ENCODE data around the gene HIPK2.

Gene HIPK2

DNA sequence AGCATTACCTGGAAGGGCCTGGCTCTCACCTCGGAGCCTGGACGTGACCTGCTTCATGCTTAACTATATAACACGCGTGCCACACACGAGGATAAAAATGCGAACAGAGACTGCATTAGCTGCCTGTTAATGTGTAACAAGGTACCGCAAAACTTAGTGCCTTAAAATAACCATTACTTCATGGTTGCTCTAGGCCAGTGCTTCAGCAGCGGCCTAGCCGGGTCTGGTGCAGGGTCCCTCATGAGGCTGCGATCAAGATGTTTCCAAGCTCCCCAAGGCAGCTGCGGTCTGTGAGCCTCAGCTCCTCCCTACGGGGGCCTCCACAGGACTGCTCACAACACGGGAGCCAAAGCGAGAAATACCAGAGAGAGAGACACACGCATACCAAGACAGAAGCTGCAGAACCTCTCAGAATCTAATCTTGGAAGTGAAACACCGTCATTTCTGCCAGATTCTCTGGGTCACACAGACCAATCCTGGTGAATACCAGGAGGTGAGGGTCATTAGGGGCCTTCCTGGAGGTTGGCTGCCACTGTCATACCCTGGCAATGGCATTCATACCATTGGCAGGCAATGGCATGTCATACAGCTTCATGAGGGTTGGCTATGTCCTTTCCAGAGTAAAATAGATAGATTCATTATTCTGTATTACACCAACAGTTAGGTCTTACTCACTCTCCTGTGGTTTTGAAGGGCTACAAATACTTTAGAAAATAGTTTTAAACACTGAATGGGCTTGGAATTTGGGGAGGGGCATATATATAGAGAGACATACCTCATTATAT is 94.5 kb downstream of the HIPK2 start:
- H3K4me1 ChIP-seq (ENCODE audit: control insufficient read depth, insufficient read depth, low read length, unreplicated experiment), result peaks cover 56% of the 10 kb centered on the region
- peaks cover 50% of the 10 kb centered on the region for H3K79me2 ChIP-seq (ENCODE audit: control insufficient read depth, insufficient read depth, low read length, unreplicated experiment)
- H3K27me3 ChIP-seq (ENCODE audit: insufficient read depth, low read length), result no peaks in the 10 kb centered on the region
- peak overlapping the region; percentile 96 for H3K27ac ChIP-seq (ENCODE audit: low read depth, low read length)
- peaks cover 33% of the 10 kb centered on the region for H3K36me3 ChIP-seq (ENCODE audit: insufficient read depth, low read length)
- peak overlapping the region; percentile 23; the same call in 1 of the 2 replicates for H3K4me3 ChIP-seq (ENCODE audit: low read depth, low read length)
- H2AFZ ChIP-seq (ENCODE audit: low read length, unreplicated experiment), result no peak overlapping the region

DNA sequence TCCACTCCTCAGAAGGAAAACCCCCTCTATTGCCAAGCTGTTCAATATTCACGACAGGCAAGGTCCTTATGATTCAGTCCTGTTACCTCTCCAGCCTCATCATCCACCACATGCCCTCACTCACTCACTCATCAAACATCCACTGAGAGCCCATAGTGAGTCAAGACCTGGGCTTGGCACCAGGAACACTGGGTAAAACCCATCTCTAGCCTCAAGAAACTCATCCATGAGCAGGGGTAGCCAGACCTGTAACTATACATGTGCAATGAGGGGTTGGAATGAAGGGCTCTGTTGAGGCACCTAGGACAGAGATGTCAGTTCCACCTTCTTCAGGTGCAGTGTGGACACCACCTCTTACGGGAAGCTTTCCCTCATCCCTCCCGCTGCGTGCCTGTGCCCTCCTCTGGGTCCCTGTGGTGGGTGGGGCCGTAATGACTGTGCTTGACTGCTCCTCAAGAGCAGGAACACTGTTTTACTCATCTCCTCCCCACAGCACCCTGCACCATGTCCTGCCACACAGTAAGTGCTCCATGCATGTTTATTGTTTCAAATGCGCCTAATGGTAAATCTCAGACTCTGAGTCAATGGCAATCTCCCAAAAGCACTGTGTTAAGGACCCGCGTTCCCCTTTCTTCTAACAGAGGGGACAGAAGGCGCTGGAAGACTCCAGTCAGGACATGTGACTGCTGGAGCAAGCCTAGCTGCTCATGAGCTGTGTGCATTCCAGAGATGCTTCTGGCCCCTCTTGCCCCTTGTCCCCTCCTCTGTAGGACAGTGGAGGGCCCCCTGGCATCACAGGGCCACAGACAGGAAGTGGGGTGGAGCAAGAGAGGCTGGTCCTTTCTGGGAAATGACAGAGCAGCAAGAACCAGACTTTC is 95.4 kb downstream of the HIPK2 start:
- peak overlapping the region; percentile 23; the same call in 1 of the 2 replicates for H3K4me3 ChIP-seq (ENCODE audit: low read depth, low read length)
- H3K79me2 ChIP-seq (ENCODE audit: control insufficient read depth, insufficient read depth, low read length, unreplicated experiment), result peaks cover 40% of the 10 kb centered on the region
- H3K27ac ChIP-seq (ENCODE audit: low read depth, low read length), result peak overlapping the region; percentile 96
- no peak overlapping the region for H2AFZ ChIP-seq (ENCODE audit: low read length, unreplicated experiment)
- H3K27me3 ChIP-seq (ENCODE audit: insufficient read depth, low read length), result no peaks in the 10 kb centered on the region
- H3K4me1 ChIP-seq (ENCODE audit: control insufficient read depth, insufficient read depth, low read length, unreplicated experiment), result peaks cover 56% of the 10 kb centered on the region
- H3K36me3 ChIP-seq (ENCODE audit: insufficient read depth, low read length), result peaks cover 23% of the 10 kb centered on the region

DNA sequence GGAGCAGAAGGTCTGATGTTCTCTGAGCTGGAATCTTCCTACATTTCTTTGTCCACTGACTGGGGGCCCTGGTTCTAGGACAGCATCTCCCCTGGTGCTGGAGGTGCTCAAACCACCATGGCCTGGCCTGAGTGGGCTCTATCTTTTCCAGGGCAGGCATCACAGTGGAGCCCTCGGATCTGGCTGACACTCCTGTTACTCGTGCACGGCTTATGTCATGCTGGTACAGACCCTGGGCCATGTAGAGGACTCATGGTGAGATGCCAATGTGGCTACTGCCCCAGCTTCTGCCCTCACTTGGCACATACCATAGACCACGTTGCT is 96.0 kb downstream of the HIPK2 start:
- Histone ChIP-seq H3K27ac (ENCODE audit: low read depth, low read length) (peak overlapping the region; percentile 96), H3K79me2 (ENCODE audit: control insufficient read depth, insufficient read depth, low read length, unreplicated experiment) (peaks cover 38% of the 10 kb centered on the region), H3K4me1 (ENCODE audit: control insufficient read depth, insufficient read depth, low read length, unreplicated experiment) (peaks cover 56% of the 10 kb centered on the region), H3K27me3 (ENCODE audit: insufficient read depth, low read length) (no peaks in the 10 kb centered on the region), H2AFZ (ENCODE audit: low read length, unreplicated experiment) (no peak overlapping the region), H3K36me3 (ENCODE audit: insufficient read depth, low read length) (peaks cover 17% of the 10 kb centered on the region), H3K4me3 (ENCODE audit: low read depth, low read length) (peak overlapping the region; percentile 1; the same call in 1 of the 2 replicates)

DNA sequence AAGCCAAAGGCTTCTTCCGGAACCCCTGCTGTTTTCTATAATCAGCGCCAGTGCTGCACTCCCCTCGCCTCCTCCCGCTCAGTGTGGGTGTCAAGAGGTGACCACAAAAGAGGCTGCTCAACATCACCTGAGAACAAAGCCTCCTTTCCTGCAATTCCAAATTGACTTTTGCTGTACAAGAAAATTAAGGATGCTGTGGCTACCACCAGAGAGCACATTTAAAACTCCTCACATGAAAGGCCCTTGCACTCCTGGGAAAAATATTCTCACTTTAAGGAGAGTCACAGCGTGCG is 96.4 kb downstream of the HIPK2 start:
- Histone ChIP-seq H3K27ac (ENCODE audit: low read depth, low read length) (peak overlapping the region; percentile 96), H3K4me1 (ENCODE audit: control insufficient read depth, insufficient read depth, low read length, unreplicated experiment) (peaks cover 57% of the 10 kb centered on the region), H3K27me3 (ENCODE audit: insufficient read depth, low read length) (no peaks in the 10 kb centered on the region), H3K79me2 (ENCODE audit: control insufficient read depth, insufficient read depth, low read length, unreplicated experiment) (peaks cover 37% of the 10 kb centered on the region), H3K4me3 (ENCODE audit: low read depth, low read length) (peak overlapping the region; percentile 1; the same call in 1 of the 2 replicates), H2AFZ (ENCODE audit: low read length, unreplicated experiment) (no peak overlapping the region), H3K36me3 (ENCODE audit: insufficient read depth, low read length) (peaks cover 14% of the 10 kb centered on the region)

DNA sequence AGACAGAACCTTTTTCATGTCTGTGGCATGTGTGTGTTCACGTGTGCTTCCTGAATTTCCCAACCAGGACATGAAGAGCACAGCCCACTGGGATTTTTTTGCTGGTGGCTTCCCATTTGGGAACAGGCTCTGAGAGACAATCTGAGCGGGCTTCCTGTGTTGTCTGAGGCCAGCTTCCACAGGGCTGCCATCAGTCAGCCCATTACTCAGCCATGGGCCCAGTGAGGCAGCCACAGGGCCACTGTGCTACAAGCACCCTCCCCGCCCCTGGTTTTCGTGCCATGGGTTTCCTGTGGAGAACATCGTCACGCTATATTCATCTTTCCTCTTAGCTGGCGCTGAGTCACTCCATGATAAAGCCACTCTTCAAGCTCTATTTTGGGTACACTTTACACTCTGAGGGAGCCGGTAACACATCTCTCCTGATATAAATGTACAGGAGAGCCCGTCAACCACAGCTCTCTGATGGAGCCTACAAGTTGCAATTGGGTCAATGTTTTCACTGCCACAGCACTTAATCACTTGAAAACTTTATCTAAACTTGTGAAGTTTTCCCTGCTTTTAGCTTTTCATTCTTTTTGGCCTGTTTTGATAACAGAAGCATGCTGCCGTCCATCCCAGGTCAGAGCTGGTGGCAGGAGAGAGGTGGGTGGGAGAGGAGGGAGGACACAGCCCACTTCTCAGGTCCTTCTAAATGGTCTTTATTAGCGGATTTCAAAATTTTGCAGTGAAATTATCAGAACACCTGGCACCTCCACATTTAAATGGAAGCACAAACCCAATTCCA is 96.9 kb downstream of the HIPK2 start:
- H3K4me1 ChIP-seq (ENCODE audit: control insufficient read depth, insufficient read depth, low read length, unreplicated experiment), result peaks cover 62% of the 10 kb centered on the region
- H3K36me3 ChIP-seq (ENCODE audit: insufficient read depth, low read length), result peaks cover 14% of the 10 kb centered on the region
- peak overlapping the region; percentile 96 for H3K27ac ChIP-seq (ENCODE audit: low read depth, low read length)
- H2AFZ ChIP-seq (ENCODE audit: low read length, unreplicated experiment), result no peak overlapping the region
- peaks cover 40% of the 10 kb centered on the region for H3K79me2 ChIP-seq (ENCODE audit: control insufficient read depth, insufficient read depth, low read length, unreplicated experiment)
- H3K4me3 ChIP-seq (ENCODE audit: low read depth, low read length), result peak overlapping the region; percentile 18; the same call in 1 of the 2 replicates
- no peaks in the 10 kb centered on the region for H3K27me3 ChIP-seq (ENCODE audit: insufficient read depth, low read length)

DNA sequence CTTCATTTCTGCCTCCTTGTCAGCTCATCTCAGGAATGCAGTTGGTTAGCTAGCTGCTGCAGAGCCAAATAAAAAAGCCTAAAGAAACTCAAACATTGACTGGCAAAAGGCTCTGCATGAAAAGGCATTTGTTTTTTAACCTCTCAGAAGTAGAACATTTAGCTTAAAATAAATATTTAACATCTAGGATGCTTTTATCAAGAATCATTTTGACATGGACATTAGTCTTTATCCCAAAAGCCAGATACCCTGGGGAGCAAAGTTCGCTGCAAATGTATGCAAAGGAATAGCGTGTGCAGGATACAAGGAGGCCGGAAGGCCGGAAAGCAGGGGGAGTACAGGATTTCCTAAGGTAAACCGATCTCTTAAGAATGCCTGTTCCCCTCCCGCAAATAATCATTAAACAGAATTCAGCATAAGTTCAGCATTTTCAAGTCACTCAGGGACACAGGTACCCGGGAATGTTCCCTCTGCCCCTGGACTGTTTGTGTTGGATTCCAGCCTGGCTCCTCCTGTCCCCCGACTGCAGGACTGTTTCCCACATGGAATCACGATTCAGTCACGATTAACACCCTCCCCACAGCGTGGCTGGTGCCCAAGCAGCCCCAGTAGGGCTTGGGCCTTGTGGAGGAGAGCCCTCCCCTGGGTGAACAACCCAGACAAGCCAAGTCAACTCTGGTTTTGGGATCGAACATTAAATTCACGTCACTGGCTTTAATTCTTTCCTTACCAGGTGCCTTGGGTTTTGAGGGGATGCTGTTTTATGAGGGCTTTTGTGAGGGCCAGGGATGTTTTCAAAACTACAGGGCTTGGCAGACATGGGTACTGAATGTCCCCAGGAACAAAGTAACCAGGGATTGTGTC is 97.8 kb downstream of the HIPK2 start:
- Histone ChIP-seq H3K27ac (ENCODE audit: low read depth, low read length) (peak overlapping the region; percentile 96), H3K4me3 (ENCODE audit: low read depth, low read length) (peak overlapping the region; percentile 18; the same call in 1 of the 2 replicates), H3K4me1 (ENCODE audit: control insufficient read depth, insufficient read depth, low read length, unreplicated experiment) (peaks cover 72% of the 10 kb centered on the region), H3K79me2 (ENCODE audit: control insufficient read depth, insufficient read depth, low read length, unreplicated experiment) (peaks cover 41% of the 10 kb centered on the region), H3K36me3 (ENCODE audit: insufficient read depth, low read length) (peaks cover 16% of the 10 kb centered on the region), H3K27me3 (ENCODE audit: insufficient read depth, low read length) (no peaks in the 10 kb centered on the region), H2AFZ (ENCODE audit: low read length, unreplicated experiment) (no peak overlapping the region)

DNA sequence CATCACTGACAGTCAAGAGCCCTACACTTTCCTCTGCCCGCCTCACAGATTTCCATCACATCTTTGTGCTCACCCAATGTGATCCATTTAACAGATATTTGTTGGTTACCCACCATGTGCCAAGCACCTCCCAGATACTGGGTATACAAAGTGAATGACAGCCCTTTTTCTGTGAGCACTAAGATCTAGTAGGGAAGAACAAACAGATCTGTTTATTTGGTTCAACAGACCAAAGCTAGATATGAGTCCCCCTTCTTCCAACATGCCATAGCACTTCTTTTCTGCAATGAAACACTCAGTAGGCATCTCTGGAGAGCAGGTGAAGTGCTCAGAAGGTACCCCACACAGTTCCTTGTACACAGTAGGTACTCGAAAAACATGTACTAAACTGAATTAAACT is 101.4 kb downstream of the HIPK2 start:
- H3K27ac ChIP-seq (ENCODE audit: low read depth, low read length), result peak overlapping the region; percentile 67
- H3K79me2 ChIP-seq (ENCODE audit: control insufficient read depth, insufficient read depth, low read length, unreplicated experiment), result peaks cover 57% of the 10 kb centered on the region
- no peak overlapping the region for H3K4me3 ChIP-seq (ENCODE audit: low read depth, low read length)
- no peak overlapping the region for H2AFZ ChIP-seq (ENCODE audit: low read length, unreplicated experiment)
- H3K27me3 ChIP-seq (ENCODE audit: insufficient read depth, low read length), result no peaks in the 10 kb centered on the region
- peaks cover 20% of the 10 kb centered on the region for H3K36me3 ChIP-seq (ENCODE audit: insufficient read depth, low read length)
- peaks cover 59% of the 10 kb centered on the region for H3K4me1 ChIP-seq (ENCODE audit: control insufficient read depth, insufficient read depth, low read length, unreplicated experiment)

DNA sequence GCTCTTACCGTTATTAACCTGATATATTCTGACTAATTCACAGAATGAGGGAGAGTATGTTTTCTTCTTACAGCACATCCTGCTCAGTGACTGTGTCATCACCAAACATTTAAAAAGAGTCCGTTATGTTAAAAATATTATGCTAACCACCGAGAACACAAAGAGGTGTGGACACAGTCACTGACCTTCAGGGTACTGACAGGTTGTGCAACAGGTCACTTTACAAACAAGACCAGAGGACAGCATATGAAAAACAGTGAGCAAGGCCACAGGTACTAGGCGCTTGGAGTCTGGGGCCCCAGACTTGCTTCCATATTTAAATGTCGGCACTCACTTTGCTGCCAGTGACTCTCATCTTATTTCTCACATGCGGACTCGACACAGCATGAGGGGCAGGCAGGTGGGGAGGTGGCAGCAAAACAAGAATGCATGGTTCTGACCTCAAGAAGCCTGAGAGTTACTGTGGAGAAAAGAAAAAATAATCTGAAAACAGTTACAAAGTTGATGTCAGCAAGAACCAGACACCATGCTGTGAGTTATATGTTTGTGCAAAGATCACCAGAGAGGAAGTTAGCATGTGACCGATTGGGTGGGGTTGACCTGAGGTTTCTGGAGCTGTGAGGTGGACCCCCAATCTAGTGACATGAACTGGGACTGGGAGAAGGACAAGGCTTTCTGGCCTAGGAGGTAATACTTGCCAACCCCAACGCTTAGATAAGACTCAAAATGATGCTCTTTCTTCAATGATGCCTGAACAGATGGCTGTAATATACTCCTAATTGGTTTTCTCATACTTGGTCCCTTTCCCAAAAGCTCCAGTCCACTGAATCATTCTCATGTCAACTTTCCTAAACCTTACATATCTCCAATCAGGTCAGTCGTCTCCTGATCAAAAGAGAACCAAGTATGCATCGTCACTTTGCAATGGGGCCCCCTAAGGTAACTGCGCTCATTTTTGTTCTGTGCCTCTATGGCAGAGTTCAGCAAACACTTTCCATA is 102.4 kb downstream of the HIPK2 start:
- Histone ChIP-seq H3K4me3 (ENCODE audit: low read depth, low read length) (no peak overlapping the region), H3K36me3 (ENCODE audit: insufficient read depth, low read length) (peaks cover 20% of the 10 kb centered on the region), H3K4me1 (ENCODE audit: control insufficient read depth, insufficient read depth, low read length, unreplicated experiment) (peaks cover 51% of the 10 kb centered on the region), H3K27me3 (ENCODE audit: insufficient read depth, low read length) (no peaks in the 10 kb centered on the region), H2AFZ (ENCODE audit: low read length, unreplicated experiment) (no peak overlapping the region), H3K27ac (ENCODE audit: low read depth, low read length) (peak overlapping the region; percentile 67), H3K79me2 (ENCODE audit: control insufficient read depth, insufficient read depth, low read length, unreplicated experiment) (peaks cover 60% of the 10 kb centered on the region)

DNA sequence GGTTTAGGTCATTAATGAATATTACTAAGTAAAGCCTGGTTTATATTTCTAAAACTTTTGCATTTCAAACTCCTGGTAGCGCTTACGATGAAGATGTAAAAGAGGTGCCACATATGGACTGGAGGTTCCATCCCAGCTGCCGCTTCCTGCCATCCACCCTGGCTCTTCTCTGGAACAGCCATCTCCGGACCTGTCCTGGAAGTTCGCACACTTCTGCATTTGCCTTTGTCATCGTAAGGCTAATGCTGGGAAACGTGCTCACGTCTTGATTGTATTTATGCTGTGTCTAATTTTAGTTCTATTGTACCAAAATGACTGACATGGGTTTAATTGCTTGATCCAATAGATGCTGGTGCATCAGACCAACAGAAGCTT is 103.1 kb downstream of the HIPK2 start:
- Histone ChIP-seq H3K36me3 (ENCODE audit: insufficient read depth, low read length) (peaks cover 20% of the 10 kb centered on the region), H3K27me3 (ENCODE audit: insufficient read depth, low read length) (no peaks in the 10 kb centered on the region), H3K4me1 (ENCODE audit: control insufficient read depth, insufficient read depth, low read length, unreplicated experiment) (peaks cover 44% of the 10 kb centered on the region), H3K79me2 (ENCODE audit: control insufficient read depth, insufficient read depth, low read length, unreplicated experiment) (peaks cover 58% of the 10 kb centered on the region), H3K27ac (ENCODE audit: low read depth, low read length) (peak overlapping the region; percentile 67; the same call in 1 of the 2 replicates), H3K4me3 (ENCODE audit: low read depth, low read length) (no peak overlapping the region), H2AFZ (ENCODE audit: low read length, unreplicated experiment) (no peak overlapping the region)

All from ACC112 (cell line).